HG03103 (cell line): ENCODE results near the gene FIBCD1.

Source experiments
- ATAC-seq: cut with Tn5 transposase; IDR thresholded peaks from one replicate; pipeline ENCODE4 v1.9.1; 2021; ENCODE audit warnings: low read depth; ENCODE audit not compliant: unreplicated experiment

Gene FIBCD1

DNA sequence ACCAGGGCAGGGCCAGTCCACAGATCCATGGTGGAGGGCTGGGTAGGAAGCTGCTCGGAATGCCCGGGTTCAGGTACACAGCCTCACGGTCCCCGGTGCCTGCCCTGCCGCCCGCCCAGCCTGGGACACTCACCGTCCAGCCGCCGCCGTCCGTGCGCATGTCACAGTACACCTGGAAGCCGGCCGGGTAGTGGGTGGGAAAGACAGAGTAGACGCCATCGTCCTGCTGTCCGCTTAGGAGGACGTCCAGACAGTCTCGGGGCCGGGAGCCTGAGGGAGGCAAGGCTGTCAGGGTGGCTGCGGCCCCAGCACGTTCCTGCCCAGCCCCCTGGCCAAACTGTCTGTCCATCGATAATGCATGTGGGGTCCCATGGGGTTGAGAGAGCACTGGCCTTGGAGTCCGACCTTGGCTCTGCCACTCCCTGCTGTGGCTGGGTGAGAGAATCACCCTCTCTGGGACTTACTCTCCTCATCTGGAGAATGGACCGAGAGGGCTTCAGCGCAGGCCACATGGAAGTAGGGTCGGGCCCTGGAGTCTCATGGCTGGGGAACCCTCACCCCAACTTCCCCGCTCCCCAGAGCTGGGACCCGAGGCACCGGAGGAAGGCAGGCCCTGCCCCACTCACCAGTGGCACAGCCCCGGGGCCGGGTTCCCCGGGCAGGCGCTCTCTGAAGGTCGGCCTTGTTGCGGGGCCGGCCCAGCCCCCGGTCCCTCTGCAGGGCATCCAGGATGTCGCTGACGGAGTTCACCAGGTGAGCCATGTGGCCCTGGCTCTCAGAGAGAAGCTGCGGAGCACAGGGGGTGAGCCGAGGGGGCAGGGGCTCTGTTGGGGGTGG is 15.2 kb downstream of the FIBCD1 start:
- no peak for ATAC-seq

DNA sequence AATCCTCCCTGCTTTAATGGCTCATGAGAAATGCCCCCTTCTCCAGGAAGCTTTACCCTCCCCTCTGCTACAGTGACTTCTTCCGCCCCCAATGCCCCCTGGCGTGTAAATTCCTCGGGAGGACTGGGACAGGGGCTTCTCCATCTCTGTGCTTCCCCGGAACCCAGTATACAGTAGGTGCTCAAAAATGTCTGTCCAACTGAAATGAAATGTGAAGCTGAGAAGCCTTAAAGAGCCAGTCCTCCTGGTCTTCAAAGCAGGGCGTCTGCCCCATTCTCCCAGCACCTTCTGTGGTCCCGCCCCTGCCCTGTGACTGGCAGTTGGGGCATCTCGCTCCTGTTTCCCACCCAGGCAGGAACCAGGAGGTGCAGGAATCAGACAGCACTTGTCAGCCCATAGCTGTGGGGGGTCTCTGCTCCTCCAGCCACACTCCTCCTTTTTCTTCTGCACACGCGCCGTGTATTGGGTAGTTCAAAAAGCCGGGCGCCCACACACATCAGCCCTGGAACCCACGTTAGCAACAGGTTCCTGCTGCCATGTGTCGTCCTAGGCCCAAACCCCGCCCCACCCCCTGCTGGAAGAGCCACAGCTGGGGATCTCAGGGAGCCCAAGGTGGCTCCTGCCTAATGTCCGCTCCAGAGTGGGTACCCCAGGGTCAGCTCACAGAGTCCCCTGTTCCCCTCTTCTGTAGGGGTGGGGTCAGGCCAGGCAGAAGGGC is 16.0 kb downstream of the FIBCD1 start:
- ATAC-seq, result no peak

DNA sequence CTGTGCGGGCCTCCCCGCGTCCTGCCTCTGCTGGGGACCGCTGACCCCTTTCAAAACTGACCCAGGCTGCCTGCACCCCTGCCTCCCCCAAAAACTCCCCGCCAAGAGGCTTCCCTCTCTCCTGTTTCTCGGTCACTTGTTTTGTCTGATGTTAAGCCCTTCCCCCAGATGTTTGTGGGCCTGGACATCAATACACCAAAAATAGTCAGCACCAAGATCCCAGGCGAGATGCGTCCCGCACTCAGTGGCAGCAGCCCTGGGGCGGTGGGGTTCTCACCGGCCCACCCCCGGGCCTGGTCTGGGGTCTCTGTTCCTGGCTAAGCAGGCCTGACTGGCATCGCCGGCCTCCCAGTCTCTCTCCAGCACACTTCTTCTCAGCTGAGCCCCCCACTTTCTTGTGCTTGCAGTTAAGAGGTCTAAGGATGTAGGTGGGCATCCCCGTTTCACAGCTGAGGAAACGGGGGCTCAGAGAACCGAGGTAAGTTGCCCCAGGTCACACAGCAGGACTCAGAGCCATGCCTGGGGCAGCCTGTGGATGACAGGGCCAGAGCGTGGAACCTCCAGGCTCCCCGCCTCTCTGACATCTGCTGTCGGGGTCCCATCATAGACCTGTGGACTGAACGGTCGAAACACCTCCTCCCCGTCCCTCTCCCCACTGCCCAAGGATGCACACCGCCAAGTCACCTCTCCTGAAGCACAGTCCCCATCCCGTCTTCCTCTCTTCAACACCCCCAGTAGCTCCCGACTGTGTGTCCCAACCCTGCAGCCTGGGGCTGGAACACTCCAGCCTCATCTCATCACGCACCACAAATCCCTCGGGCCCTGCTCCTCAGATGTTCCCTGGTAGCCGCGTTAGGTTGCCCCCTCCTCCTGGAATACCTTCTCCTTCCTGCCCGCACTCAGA is 16.8 kb downstream of the FIBCD1 start:
- ATAC-seq, result no peak

DNA sequence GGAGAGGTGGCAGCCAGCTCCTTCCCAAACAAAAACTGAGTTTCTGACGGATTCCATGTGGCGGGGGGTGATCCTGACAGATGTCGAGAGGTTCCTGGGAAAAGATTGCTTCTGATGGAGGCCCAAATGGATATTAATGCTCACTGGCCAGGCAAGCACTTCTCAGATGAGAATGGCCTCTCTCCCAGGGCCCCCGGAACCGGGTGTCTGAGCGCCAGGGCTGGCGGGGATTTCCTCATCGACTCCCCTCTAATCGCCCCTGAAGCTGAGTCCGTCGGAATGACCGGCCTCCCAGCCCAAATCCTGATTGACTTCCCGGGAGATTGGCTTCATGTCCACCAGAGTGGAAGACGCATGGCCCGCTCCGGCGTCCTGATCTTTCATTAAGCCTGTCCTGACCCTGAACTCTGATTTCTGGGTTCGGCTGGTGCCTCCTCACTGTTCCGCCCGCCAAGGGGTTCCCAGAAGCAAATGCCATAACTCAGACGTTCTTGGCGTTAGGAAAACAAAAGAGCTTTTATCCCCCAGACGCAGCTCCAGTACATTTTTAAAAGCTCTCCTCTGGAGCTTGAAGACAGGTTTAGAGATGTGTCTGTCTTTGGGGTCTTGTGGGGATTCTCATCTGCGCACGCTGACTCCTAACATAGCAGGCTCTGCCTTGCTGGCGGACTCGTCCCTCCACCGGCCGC is 17.6 kb downstream of the FIBCD1 start:
- no peak for ATAC-seq

DNA sequence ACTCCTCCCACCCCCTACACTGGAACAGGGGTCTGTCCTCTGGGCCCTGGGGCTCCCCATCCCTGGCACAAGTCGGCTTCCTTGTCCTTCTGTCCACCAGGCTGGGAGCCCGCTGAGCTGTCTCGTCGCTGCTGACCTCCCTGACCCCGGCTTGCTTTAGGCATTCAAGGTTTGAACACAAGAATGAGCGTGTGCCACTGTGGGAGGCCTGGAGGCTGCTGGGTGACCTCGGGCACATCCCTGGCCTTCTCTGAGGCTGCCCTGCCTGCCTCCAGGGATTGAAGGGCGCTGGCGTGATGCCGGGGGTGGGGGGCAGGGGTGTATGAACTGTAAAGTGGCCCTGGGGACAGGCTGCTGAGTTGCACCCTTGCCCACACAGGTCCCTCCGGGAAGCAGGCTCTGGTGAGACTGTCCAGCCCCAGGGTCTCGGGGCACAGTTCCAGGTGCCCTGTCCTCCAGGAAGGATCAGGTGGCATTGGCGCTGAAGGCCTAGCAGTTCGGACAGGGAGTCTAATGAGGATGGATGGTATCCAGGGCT is 18.2 kb downstream of the FIBCD1 start:
- no peak for ATAC-seq

DNA sequence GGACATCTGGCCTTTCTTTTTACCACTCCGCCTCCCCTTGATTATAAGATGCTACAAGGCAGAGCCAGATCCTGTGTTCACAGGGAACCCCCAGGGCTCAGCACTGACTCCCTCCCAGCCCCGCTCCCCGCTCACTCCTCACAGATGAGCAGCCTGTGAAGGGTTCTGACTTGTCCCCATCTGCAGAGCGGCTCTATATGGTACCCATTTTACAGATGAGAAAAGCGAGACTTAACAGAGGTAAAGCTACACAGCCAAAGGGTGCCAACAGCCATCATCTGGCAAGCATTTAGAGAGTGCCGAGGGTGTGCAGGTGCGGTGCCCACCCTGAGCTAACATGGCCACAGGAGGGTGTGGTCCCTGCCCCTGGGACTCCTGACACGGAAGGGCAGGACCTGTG is 18.8 kb downstream of the FIBCD1 start:
- no peak for ATAC-seq

DNA sequence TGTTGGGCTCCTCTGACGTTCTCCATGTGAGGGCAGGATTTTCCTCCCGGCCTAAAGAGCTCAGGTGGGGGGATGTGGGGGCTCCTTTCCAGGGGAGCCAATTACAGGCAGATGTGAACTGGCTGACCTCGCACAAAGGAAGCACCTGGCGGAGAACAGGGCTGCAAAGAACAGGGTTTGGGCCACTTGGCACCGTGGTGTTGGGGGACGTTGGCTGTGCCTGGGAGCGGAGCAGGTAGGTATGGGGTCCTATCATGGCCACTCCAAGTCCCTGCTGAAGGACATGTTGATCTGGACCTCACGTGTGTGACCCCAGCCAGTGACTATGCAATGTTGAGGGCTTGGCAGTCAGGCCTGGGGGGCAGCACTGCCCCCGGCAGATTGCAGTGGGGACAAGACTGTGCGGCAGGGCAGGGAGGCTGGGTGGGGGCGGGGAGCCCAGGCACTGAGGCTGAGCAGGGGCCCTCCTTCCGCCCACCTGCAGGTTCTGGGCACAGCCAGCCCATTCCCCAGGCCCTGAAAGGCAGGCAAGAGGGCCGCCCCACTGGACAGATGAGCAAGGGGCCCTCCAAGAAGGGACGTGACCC is 19.4 kb downstream of the FIBCD1 start:
- no peak for ATAC-seq

GRCh38 chr9:130918826-130919558 is 20.1 kb downstream of the FIBCD1 start:
- no peak for ATAC-seq

DNA sequence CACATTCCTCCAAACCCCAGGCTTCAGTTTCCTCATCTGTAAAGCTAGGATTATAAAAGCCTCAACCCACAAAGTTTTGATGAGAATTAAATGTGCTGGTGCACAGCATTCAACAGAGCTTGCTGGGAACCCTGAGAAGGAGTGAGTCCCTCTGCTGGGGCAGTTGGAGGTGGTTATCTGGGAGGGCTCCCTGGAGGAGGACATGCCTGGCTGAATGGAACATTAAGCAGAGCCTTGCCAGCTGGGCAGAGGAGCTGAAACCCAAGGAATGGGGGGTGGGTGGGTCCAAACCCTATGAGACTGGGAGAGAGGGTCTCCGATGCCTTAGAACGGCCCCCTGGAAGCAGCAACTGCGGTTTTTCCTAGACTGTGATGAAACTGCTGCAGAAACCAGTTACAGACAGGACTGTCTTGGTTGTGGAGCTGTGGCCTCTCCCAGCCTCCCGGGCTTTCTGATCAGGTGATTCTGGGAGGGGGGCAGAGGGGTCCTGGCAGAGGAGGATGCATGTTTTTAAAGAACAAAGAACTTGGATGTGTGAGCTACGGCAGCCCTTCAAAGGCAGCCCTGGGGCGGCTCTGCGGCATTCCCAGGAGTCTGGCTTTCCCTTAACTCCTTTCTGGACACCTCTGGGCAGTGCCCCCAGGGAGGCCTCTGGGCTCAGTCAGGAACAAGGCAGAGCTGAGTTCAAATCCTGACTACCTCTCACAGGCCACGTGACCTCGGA is 20.8 kb downstream of the FIBCD1 start:
- ATAC-seq, result no peak

- no peak for ATAC-seq
Observed at GRCh38 chr9:130917168-130917960, 21.7 kb downstream of the FIBCD1 start.

- ATAC-seq, result no peak
Observed at GRCh38 chr9:130915096-130915447, 24.0 kb downstream of the FIBCD1 start.

DNA sequence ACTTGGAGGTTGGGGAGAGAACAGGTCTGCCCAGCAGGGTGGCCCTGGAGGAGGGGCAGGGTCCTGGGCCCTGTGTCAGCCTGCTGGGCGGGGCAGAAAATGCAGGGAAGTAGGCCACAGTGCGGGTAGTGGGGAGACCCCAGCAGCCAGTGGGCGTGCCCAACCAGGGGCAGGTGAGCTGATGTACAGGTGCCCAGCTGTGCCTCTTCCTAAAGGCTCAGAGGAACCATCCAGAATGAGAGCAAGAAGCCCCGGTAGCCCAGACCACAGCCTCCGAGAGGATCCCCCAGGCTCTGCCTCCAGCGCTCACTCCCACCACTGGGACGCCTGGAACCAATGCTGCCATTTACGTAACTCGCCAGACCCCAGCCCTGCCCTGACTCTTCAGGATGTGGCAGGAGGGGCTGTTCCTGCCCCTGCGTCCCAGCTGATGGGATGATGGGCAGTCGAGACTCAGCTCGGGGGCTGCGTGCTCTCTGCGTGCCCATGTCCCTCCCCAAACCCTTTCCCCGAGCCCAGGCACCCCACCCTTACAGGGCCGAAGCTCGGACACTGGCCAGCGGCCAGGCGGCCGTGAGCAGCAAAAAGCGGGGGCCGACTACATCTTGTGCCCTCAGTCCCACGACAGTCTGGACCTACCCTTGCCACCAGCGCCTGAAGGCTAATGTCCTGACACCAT is 24.5 kb downstream of the FIBCD1 start:
- ATAC-seq, result no peak

DNA sequence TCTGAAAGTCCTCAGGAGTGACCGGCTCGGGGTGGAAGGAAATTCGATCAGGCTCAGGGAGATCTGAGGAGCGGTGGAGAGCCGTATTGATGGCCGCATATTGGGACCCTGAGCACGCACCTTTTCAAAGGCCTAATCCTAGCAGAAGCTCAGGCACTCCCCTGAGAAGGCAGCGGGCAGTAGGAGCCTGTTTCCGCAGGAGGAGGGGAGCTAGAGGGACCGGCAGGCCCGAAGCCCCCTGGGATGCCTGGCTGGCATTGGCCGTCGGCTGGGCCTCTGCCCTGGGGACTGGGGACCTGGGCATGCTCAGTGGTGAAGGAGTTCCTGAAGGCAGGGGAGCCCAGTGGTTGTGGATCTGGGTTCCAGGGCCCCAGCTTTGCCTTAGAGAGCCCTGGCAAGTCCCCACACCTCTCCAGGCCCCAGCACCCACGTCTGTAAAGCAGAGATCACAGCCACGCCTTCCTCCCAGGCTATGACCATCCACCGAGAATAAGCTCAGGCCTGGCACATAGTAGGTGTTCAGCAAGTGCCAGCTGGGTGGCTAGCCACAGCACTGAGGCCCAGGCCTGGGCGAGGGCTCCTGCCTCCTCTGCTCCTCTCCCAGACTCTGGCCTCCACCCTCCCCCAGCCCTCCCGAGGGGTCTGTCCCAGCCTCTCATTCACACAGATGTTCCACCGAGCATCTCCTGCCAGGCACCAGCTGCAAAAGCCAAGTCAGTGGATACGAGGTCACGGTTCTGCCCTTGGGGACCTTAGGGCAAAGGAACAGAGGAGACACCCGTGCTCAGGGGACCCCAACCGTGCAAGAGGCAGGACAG is 25.2 kb downstream of the FIBCD1 start:
- no peak for ATAC-seq

GRCh38 chr9:130912932-130913598 is 26.0 kb downstream of the FIBCD1 start:
- no peak for ATAC-seq

DNA sequence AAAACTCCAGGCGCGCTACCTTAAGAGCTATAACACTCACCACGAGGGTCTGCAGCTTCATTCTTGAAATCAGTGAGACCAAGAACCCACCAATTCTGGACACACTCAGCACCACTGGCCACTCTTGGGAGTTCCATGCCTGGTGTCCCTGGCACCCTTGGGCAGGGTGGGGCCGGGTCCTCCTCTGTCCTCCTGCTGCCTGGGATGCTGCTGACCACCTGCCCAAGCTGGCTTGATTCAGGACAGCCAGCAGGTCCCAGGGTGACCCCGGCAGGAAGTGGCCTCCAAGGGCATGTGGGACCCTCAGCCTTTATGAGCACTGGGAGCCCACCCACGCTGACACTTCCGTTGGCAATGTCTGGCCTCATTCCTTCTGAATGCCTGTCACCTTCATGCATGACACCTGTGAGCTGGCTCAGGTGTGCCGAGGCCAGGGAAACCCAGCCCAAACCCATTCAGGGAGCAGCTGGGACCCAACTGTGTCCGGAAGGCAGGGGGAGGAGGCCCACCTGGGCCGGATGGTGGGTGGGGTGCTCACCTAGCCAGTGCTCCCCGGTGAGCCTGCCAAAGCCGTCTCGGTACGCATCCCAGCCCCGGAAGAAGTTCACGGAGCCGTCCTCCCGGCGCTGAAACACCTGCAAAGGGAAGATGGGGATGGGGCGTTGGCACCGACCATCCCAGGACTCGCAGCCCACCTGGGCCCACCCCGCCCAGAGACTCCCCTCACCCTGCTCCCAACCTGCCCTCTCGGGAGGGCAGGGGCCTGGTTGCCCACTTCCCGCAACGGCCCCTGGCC is 27.6 kb downstream of the FIBCD1 start:
- no peak for ATAC-seq
